Hippocampal formation (tissue), 2 donors: ENCODE data around the gene SLC30A2.

Experiments
- DNase-seq, 2 donors: peaks; one replicate each; lab custom pipeline; 2025; lab: John Stamatoyannopoulos, UW

SLC30A2 gene

GRCh38 chr1:25996966-25997827 lies 48.7 kb downstream of the SLC30A2 start:
- DNase-seq = peak in 1 of 2 donors; percentile 33

- no peak for DNase-seq
Observed at GRCh38 chr1:25994402-25995150, 51.3 kb downstream of the SLC30A2 start.

GRCh38 chr1:25993197-25993951 lies 52.5 kb downstream of the SLC30A2 start:
- no peak for DNase-seq

GRCh38 chr1:25992689-25993171 lies 53.2 kb downstream of the SLC30A2 start:
- no peak for DNase-seq

GRCh38 chr1:25991937-25992688 lies 53.8 kb downstream of the SLC30A2 start:
- DNase-seq = no peak

- DNase-seq = no peak
Observed at GRCh38 chr1:25990702-25991395, 55.1 kb downstream of the SLC30A2 start.

GRCh38 chr1:25990251-25990650 lies 55.7 kb downstream of the SLC30A2 start:
- DNase-seq = no peak

GRCh38 chr1:25989440-25990234 lies 56.3 kb downstream of the SLC30A2 start:
- no peak for DNase-seq

GRCh38 chr1:25987951-25988350 lies 58.0 kb downstream of the SLC30A2 start:
- DNase-seq = no peak
